K562 (cell line): ENCODE results near the gene ZNF665. TPM values are rescaled to one million over a fixed set of nuclear protein-coding genes. Genes with fewer than 3 reads are reported as not detected.
A peak's percentile ranks its signal among the peaks of the same experiment; 100 is the strongest.

Experiments
- BRCA1 ChIP-seq, 2 experiments: fragments of 450-650 bp in 1 of 2; sonication (generic) in 1 of 2; formaldehyde crosslinking in 1 of 2; IDR thresholded peaks; 2 replicates each; pipeline versions ENCODE4 v1.5.0 to v1.6.1; 2017 to 2020; ENCODE audit warnings: mild to moderate bottlenecking in 1 of 2, missing genetic modification reagents in 1 of 2
- CUX1 ChIP-seq: fragments of 200-800 bp; sonication (Bioruptor generic); IDR thresholded peaks from 2 replicates; pipeline ENCODE4 v1.6.1; 2016; ENCODE audit warnings: missing genetic modification characterization, missing compliant biosample characterization
- E2F4 ChIP-seq: sonication (generic); formaldehyde crosslinking; IDR thresholded peaks from 2 replicates; pipeline ENCODE4 v1.8.0; 2022; ENCODE audit warnings: mild to moderate bottlenecking, low read depth, missing genetic modification reagents
- E2F8 ChIP-seq: fragments of 450-650 bp; IDR thresholded peaks from 2 replicates; pipeline ENCODE4 v1.7.1; 2018; ENCODE audit warnings: mild to moderate bottlenecking, low read depth; ENCODE audit not compliant: partially characterized antibody
- EP300 ChIP-seq: IDR thresholded peaks from 2 replicates; pipeline ENCODE4 v1.6.1; 2012; ENCODE audit warnings: low read length, improper control_type of control experiment
- NEUROD1 ChIP-seq: fragments of 150-350 bp; IDR thresholded peaks from 2 replicates; pipeline ENCODE4 v1.6.1; 2014; ENCODE audit warnings: borderline replicate concordance, low read length, low read depth; ENCODE audit not compliant: partially characterized antibody
- NFATC3 ChIP-seq: fragments of 450-650 bp; IDR thresholded peaks from 2 replicates; pipeline ENCODE4 v1.6.1; 2017; ENCODE audit warnings: mild to moderate bottlenecking
- PATZ1 ChIP-seq: fragments of 250-450 bp; sonication (Bioruptor Pico); IDR thresholded peaks from 2 replicates; pipeline ENCODE4 v1.5.0; 2020; ENCODE audit warnings: mild to moderate bottlenecking, borderline replicate concordance
- RAD21 ChIP-seq, 2 experiments: fragments of 250-450 bp in 1 of 2; fragments of 450-650 bp in 1 of 2; sonication (Bioruptor Pico) in 1 of 2; formaldehyde crosslinking in 1 of 2; IDR thresholded peaks in 1 of 2; conservative IDR thresholded peaks in 1 of 2; 2 replicates each; pipeline versions ENCODE4 v1.4.0 to v1.8.0; 2020 to 2022; ENCODE audit warnings: mild to moderate bottlenecking in 2 of 2, moderate library complexity in 1 of 2
- SMARCB1 ChIP-seq: IDR thresholded peaks from 2 replicates; pipeline ENCODE4 v1.6.1; 2011; ENCODE audit warnings: improper control_type of control experiment, low read depth; ENCODE audit not compliant: insufficient read length
- TGIF2 ChIP-seq: sonication (generic); formaldehyde crosslinking; IDR thresholded peaks from 2 replicates; pipeline ENCODE4 v1.8.1; 2022; ENCODE audit warnings: mild to moderate bottlenecking, missing genetic modification reagents, moderate library complexity
- polyA plus RNA-seq, 8 experiments: library from polyadenylated mRNA; depleted of rRNA in 4 of 8; stranded (reverse) in 5 of 8; unstranded in 3 of 8; fragments of >200 nt; fragmentation: Nextera tagmentation in 2 of 8; fragmentation: Illumina TruSeq in 1 of 8; extraction: Ambion mirVana in 2 of 8; extraction: Trizol in 1 of 8; gene quantifications; 2 replicates each; pipeline versions ENCODE4 v1.2.1 to v1.2.3, GENCODE V29; 2011 to 2014; ENCODE audit warnings: inconsistent platforms in 1 of 8, missing spikeins in 1 of 8
- total RNA-seq, 7 experiments: library from RNA; depleted of rRNA in 6 of 7; stranded (reverse); fragments of >200 nt in 6 of 7; fragmentation: Illumina TruSeq in 2 of 7; extraction: Trizol in 2 of 7; gene quantifications; 2 replicates each; pipeline versions ENCODE4 v1.2.1 to v1.2.3, GENCODE V29; 2011 to 2021; ENCODE audit warnings: low replicate concordance in 1 of 7

The ZNF665 gene
- total and polyA plus RNA-seq, 9 of the 15 experiments (the other 6 are each of a cell fraction or from before 2014, with no cell fraction given), result 1.9 to 7.6 (median 2.8) TPM

- TF ChIP-seq CUX1 (CRISPR knock-in tag) (no peak), E2F8 (no peak), E2F4 (CRISPR knock-in tag) (no peak), PATZ1 (CRISPR knock-in tag) (no peak), RAD21 (CRISPR knock-in tag; conservative IDR thresholded peaks at IDR 0.05 in 1 of 2, IDR thresholded peaks at IDR 0.05 in 1 of 2) (peak; percentile 60 to 80), BRCA1 (IDR thresholded peaks at IDR 0.05) (no peak), BRCA1 (CRISPR knock-in tag; IDR thresholded peaks at IDR 0.05) (no peak), NEUROD1 (no peak), SMARCB1 (no peak), NFATC3 (no peak), TGIF2 (no peak), EP300 (no peak)
Measured at GRCh38 chr19:53195265-53195903, 2.2 kb upstream of the ZNF665 start (continued).
